Upper lobe of left lung (tissue), 4 donors: ENCODE results near the gene NEURL1B.

Source experiments
- EP300 ChIP-seq, 4 donors: sonication (generic); formaldehyde crosslinking; IDR thresholded peaks; one replicate each; pipeline ENCODE4 v1.5.1; 2017; ENCODE audit warnings: antibody characterized with exemption in 4 of 4, control low read depth in 2 of 4
- POLR2A ChIP-seq, 4 donors: fragments of 450-650 bp; IDR thresholded peaks; one replicate each; pipeline ENCODE4 v1.5.1; 2016 to 2017; ENCODE audit warnings: antibody characterized with exemption in 4 of 4, mild to moderate bottlenecking in 2 of 4
- POLR2AphosphoS5 ChIP-seq, 2 donors: sonication (generic); formaldehyde crosslinking; IDR thresholded peaks; one replicate each; pipeline ENCODE4 v1.5.1; 2017; ENCODE audit warnings: antibody characterized with exemption in 2 of 2
- TF ChIP-seq, protein P1 (sequence below), 6 experiments: fragments of 450-650 bp in 4 of 6; fragments of 200-600 bp in 2 of 6; sonication (generic) in 2 of 6; IDR thresholded peaks; one replicate each; pipeline ENCODE4 v1.5.1; 2016 to 2019; ENCODE audit warnings: antibody characterized with exemption in 6 of 6

DNA sequence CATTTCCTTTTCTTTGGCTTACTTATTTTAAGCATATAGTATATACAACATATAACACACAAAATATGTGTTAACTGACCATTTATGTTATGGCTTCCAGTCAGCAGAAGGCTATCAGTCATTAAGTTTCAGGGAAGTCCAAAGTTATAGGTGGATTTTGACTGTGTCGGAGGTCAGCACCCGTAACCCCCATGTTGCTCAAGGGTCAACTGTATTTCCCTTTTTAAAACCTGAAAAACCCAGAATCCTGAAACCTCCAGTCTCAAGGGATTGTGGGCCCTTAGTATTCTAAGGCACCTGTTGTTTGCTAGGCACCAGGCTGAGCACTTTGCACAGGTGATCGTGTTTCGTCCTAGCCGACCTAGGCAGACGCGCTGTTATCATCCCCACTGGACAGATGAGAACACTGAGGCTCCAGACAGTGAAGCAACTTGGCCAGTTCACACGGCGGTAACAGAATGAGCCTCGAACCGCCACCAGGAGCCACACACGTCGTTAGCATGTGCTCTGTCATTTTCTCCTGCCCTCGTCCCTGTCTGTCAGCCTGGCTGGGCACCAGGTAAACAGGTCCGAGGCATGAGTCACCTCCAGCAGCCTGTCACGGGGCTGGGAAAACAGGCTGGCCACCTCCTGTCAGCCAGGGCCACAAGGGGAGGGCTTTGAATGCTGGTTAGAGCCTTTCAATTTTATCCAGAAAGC is 90.1 kb downstream of the NEURL1B start:
- TF ChIP-seq, protein P1, sequence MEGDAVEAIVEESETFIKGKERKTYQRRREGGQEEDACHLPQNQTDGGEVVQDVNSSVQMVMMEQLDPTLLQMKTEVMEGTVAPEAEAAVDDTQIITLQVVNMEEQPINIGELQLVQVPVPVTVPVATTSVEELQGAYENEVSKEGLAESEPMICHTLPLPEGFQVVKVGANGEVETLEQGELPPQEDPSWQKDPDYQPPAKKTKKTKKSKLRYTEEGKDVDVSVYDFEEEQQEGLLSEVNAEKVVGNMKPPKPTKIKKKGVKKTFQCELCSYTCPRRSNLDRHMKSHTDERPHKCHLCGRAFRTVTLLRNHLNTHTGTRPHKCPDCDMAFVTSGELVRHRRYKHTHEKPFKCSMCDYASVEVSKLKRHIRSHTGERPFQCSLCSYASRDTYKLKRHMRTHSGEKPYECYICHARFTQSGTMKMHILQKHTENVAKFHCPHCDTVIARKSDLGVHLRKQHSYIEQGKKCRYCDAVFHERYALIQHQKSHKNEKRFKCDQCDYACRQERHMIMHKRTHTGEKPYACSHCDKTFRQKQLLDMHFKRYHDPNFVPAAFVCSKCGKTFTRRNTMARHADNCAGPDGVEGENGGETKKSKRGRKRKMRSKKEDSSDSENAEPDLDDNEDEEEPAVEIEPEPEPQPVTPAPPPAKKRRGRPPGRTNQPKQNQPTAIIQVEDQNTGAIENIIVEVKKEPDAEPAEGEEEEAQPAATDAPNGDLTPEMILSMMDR (IDR thresholded peaks at IDR 0.05) = no peak
- TF ChIP-seq POLR2A (IDR thresholded peaks at IDR 0.05) (no peak), POLR2AphosphoS5 (IDR thresholded peaks at IDR 0.05) (peak in 1 of 2 donors; percentile 49), EP300 (IDR thresholded peaks at IDR 0.05) (peak in 1 of 4 donors; percentile 55)
